ENCODE measurements around the gene FAT2. TPM values are rescaled to one million over a fixed set of nuclear protein-coding genes. Genes with fewer than 3 reads are reported as not detected.

FAT2 gene
- total RNA-seq, 4 donors from 2014 or later, result not detected

- H3K9me3 ChIP-seq, result no peaks in the 10 kb centered on the region
- ATAC-seq (no peak), DNase-seq (no peak)
- peaks cover 0 to 4% of the 10 kb centered on the region in 2 donors for H3K4me1 ChIP-seq
- no peaks in the 10 kb centered on the region for H3K27me3 ChIP-seq
- H3K36me3 ChIP-seq, result no peaks in the 10 kb centered on the region
- no peak for TF ChIP-seq POLR2A (IDR thresholded peaks at IDR 0.05)
- no peak for TF ChIP-seq CTCF (IDR thresholded peaks at IDR 0.05 in 4 of 5, conservative IDR thresholded peaks at IDR 0.05 in 1 of 5)
- intact Hi-C loops (cut with DNase I; ENCODE audit: low total_unique reads), result no loop called here
- no peak overlapping the region for H3K4me3 ChIP-seq
- in situ Hi-C loops (cut with MboI; ENCODE audit: low sequenced_read_pairs in 4 of 4), result no loop called here
- H3K27ac ChIP-seq, result no peak overlapping the region
These were observed 18.3 kb downstream of the FAT2 start for GRCh38 chr5:151572657-151573368.

GRCh38 chr5:151571270-151572173 is 19.6 kb downstream of the FAT2 start:
- intact Hi-C loops (cut with DNase I; ENCODE audit: low total_unique reads) (no loop called here), in situ Hi-C loops (cut with MboI; ENCODE audit: low sequenced_read_pairs in 4 of 4) (no loop called here)
- Histone ChIP-seq H3K9me3 (no peaks in the 10 kb centered on the region), H3K27me3 (no peaks in the 10 kb centered on the region), H3K36me3 (no peaks in the 10 kb centered on the region), H3K4me1 (peaks cover 0 to 4% of the 10 kb centered on the region in 2 donors), H3K4me3 (no peak overlapping the region), H3K27ac (no peak overlapping the region)
- ATAC-seq, result no peak
- no peak for TF ChIP-seq POLR2A (IDR thresholded peaks at IDR 0.05)
- no peak for DNase-seq

GRCh38 chr5:151570512-151571269 is 20.4 kb downstream of the FAT2 start:
- no peaks in the 10 kb centered on the region for H3K36me3 ChIP-seq
- in situ Hi-C loops (cut with MboI; ENCODE audit: low sequenced_read_pairs in 4 of 4), result no loop called here
- peaks cover 0 to 4% of the 10 kb centered on the region in 2 donors for H3K4me1 ChIP-seq
- H3K9me3 ChIP-seq, result no peaks in the 10 kb centered on the region
- TF ChIP-seq CTCF (IDR thresholded peaks at IDR 0.05 in 4 of 5, conservative IDR thresholded peaks at IDR 0.05 in 1 of 5), result no peak
- no peak for TF ChIP-seq POLR2A (IDR thresholded peaks at IDR 0.05)
- DNase-seq (no peak), ATAC-seq (no peak)
- intact Hi-C loops (cut with DNase I; ENCODE audit: low total_unique reads), result no loop called here
- no peak overlapping the region for H3K27ac ChIP-seq
- no peak overlapping the region for H3K4me3 ChIP-seq
- H3K27me3 ChIP-seq, result no peaks in the 10 kb centered on the region

GRCh38 chr5:151570058-151570457 is 21.1 kb downstream of the FAT2 start:
- in situ Hi-C loops (cut with MboI; ENCODE audit: low sequenced_read_pairs in 4 of 4), result no loop called here
- H3K27ac ChIP-seq, result no peak overlapping the region
- no peaks in the 10 kb centered on the region for H3K9me3 ChIP-seq
- no peak overlapping the region for H3K4me3 ChIP-seq
- no peaks in the 10 kb centered on the region for H3K36me3 ChIP-seq
- DNase-seq (no peak), ATAC-seq (peak; percentile 60 to 94)
- intact Hi-C loops (cut with DNase I; ENCODE audit: low total_unique reads), result no loop called here
- H3K4me1 ChIP-seq, result peaks cover 0 to 4% of the 10 kb centered on the region in 2 donors
- TF ChIP-seq CTCF (IDR thresholded peaks at IDR 0.05 in 4 of 5, conservative IDR thresholded peaks at IDR 0.05 in 1 of 5) (no peak), POLR2A (IDR thresholded peaks at IDR 0.05) (peak in 1 of 2 donors; percentile 29)
- H3K27me3 ChIP-seq, result no peaks in the 10 kb centered on the region

All from gastrocnemius medialis (tissue), 4 donors.